Stimulated activated naive B cell treated with anti-CD40 and anti-IgM and Interleukin-4, amounts not matched to agents 10 μg/mL and 1 μg/mL and 100 μg/mL, for 72 hours (primary cell): ENCODE data around the gene BCAS1.
"Not testable (repeated sequence)": the region's sequence is repeated elsewhere in the genome, so short reads cannot be mapped to it uniquely, and the experiment has no call there.

Source experiments
- ATAC-seq, 2 donors: fragments of 150-1000 bp; cut with Tn5 transposase; replicated peaks; 2 replicates each; pipeline ENCODE4 v1.10.0; 2021; ENCODE audit warnings: moderate library complexity in 1 of 2
- DNase-seq: peaks from one replicate; pipeline ENCODE4 v3.0.0; 2021
- H3K27ac Mint-ChIP-seq: one replicate; pipeline ENCODE4 v1.8.0; 2022; ENCODE audit warnings: mild to moderate bottlenecking, mixed read lengths
- H3K27me3 Mint-ChIP-seq, 2 donors: one replicate each; pipeline ENCODE4 v1.8.0; 2022; ENCODE audit warnings: mixed read lengths in 2 of 2
- H3K36me3 Mint-ChIP-seq, 2 donors: one replicate each; pipeline ENCODE4 v1.8.0; 2022; ENCODE audit warnings: mixed read lengths in 2 of 2, mild to moderate bottlenecking in 1 of 2
- H3K4me1 Mint-ChIP-seq, 2 donors: one replicate each; pipeline ENCODE4 v1.8.0; 2022; ENCODE audit warnings: mixed read lengths in 2 of 2, mild to moderate bottlenecking in 1 of 2
- H3K4me3 Mint-ChIP-seq, 2 donors: one replicate each; pipeline ENCODE4 v1.8.0; 2022; ENCODE audit warnings: mild to moderate bottlenecking in 2 of 2, mixed read lengths in 2 of 2, moderate library complexity in 1 of 2
- H3K9me3 Mint-ChIP-seq, 2 donors: one replicate each; pipeline ENCODE4 v1.8.0; 2022; ENCODE audit warnings: mixed read lengths in 2 of 2, mild to moderate bottlenecking in 1 of 2

The BCAS1 gene

DNA sequence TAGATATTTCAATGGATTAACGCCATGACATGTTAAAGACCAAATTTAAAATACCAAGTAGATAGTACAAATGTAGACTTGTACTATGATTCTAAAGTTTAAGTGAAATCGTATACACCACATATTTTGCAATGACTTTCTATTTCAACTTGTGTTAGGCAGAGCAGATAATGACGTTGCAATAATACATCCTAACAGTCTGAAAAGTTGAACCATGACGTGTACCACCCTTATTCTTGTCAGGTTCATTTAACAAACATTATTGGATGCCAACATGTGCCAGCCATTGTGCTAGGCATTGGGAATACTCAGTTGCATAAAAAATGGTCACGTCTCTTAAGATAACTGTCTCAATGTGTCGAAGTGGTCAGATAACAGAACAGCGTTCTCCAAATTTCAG, 50.0 kb downstream of the BCAS1 start:
- Mint-ChIP-seq H3K27ac (no peak overlapping the region), H3K4me1 (peaks cover 14 to 21% of the 10 kb centered on the region in 2 donors), H3K27me3 (peaks cover 8 to 19% of the 10 kb centered on the region in 2 donors), H3K4me3 (no peak overlapping the region), H3K9me3 (no peaks in the 10 kb centered on the region), H3K36me3 (no peaks in the 10 kb centered on the region)
- no peak for DNase-seq
- no peak for ATAC-seq

- Mint-ChIP-seq H3K36me3 (no peaks in the 10 kb centered on the region), H3K27ac (no peak overlapping the region), H3K4me3 (no peak overlapping the region), H3K9me3 (no peaks in the 10 kb centered on the region), H3K27me3 (peaks cover 8 to 19% of the 10 kb centered on the region in 2 donors), H3K4me1 (peaks cover 14 to 21% of the 10 kb centered on the region in 2 donors)
- ATAC-seq: no peak
- no peak for DNase-seq
These were observed 50.8 kb downstream of the BCAS1 start for GRCh38 chr20:54019585-54019984.

- Mint-ChIP-seq H3K27me3 (peaks cover 4 to 14% of the 10 kb centered on the region in 2 donors), H3K27ac (no peak overlapping the region), H3K4me3 (no peak overlapping the region), H3K9me3 (no peaks in the 10 kb centered on the region), H3K36me3 (no peaks in the 10 kb centered on the region), H3K4me1 (peaks cover 14 to 21% of the 10 kb centered on the region in 2 donors)
- DNase-seq (no peak), ATAC-seq (no peak)
These were observed 51.3 kb downstream of the BCAS1 start for GRCh38 chr20:54019127-54019526.

DNA sequence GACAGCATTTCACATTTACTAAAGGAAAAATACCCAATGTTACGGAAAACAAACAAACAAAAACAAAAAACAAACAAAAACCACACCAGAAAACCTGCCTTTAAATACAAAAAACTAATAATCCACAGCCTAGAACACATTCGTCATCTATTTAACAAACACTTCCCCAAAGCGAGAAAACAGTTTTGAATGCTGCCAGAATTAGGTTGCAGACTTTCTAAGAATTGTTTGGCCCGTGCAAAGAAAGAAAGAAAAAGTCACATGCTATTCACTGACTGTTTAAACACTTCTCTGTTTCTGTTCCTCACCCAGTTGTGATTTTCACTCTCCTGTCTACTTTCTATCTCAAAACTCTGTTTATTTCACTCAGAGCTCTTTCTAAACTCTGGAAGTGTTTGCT, 52.5 kb downstream of the BCAS1 start:
- DNase-seq (peak; percentile 18), ATAC-seq (peak; percentile 96 to 97)
- Mint-ChIP-seq H3K4me3 (peak overlapping the region; percentile 59 to 70), H3K27me3 (peaks cover 0 to 6% of the 10 kb centered on the region in 2 donors), H3K9me3 (no peaks in the 10 kb centered on the region), H3K4me1 (peaks cover 14 to 21% of the 10 kb centered on the region in 2 donors), H3K36me3 (no peaks in the 10 kb centered on the region), H3K27ac (peak overlapping the region; percentile 80)

DNA sequence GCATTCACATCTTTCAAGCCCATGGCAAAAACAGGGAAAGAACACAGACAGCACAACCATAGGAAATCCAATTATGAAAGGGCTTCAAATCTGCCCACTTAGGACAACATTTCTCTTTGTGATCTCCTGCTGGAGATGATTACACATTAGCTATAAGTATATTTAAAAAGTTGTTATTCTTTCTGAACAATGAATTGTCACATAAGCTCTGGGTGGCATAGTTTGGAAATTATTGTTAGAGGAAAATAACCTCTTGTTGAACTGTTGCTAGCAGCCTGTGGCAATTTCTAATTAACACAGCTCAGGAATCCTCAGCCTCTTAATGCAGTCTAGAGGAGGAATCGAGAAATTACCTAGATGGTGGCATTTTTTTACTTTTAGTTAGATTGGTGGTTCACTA, 54.9 kb downstream of the BCAS1 start:
- ATAC-seq (no peak), DNase-seq (no peak)
- Mint-ChIP-seq H3K27me3 (peaks cover 4 to 5% of the 10 kb centered on the region in 2 donors), H3K4me3 (no peak overlapping the region), H3K36me3 (no peaks in the 10 kb centered on the region), H3K27ac (no peak overlapping the region), H3K9me3 (no peaks in the 10 kb centered on the region), H3K4me1 (peaks cover 14 to 21% of the 10 kb centered on the region in 2 donors)

DNA sequence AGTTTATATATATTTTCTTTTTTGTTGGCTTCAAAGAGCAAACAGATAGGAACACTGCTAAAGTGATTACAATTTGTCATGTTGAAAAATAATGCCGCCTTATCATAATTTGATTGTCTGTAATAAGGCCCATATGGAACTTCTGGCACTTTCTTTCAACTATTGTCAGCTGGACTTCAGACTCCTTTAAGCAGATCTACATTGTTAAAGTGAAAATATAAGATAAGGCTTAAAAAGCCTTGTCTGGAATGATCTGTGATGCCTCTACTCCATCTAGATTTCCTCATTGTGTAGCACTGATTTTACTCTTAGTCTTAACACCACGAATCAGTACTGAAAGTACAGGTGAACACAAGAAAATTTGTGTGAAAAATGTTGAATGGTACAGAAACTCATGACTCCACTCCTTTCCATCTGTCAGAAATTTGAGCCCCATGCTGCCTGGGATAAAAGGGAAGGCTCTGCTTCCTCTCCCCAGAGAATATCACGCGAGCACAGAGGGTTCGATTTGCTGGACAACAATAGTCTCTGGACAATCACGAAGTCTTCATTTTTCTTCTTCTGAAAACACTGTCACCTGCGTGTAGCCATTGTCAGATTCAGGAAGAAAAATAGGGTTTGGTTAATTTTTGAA, 56.0 kb downstream of the BCAS1 start:
- DNase-seq: no peak
- Mint-ChIP-seq H3K27ac (no peak overlapping the region), H3K27me3 (peaks cover 10 to 13% of the 10 kb centered on the region in 2 donors), H3K4me1 (peaks cover 14 to 21% of the 10 kb centered on the region in 2 donors), H3K36me3 (no peaks in the 10 kb centered on the region), H3K9me3 (no peaks in the 10 kb centered on the region), H3K4me3 (no peak overlapping the region)
- no peak for ATAC-seq

GRCh38 chr20:54013471-54013870, 56.9 kb downstream of the BCAS1 start:
- no peak for DNase-seq
- ATAC-seq: no peak
- H3K4me1 Mint-ChIP-seq: peaks cover 12 to 19% of the 10 kb centered on the region in 2 donors
- no peak overlapping the region for H3K4me3 Mint-ChIP-seq
- no peaks in the 10 kb centered on the region for H3K9me3 Mint-ChIP-seq
- H3K36me3 Mint-ChIP-seq: no peaks in the 10 kb centered on the region
- no peak overlapping the region for H3K27ac Mint-ChIP-seq
- H3K27me3 Mint-ChIP-seq: peaks cover 13 to 16% of the 10 kb centered on the region in 2 donors

DNA sequence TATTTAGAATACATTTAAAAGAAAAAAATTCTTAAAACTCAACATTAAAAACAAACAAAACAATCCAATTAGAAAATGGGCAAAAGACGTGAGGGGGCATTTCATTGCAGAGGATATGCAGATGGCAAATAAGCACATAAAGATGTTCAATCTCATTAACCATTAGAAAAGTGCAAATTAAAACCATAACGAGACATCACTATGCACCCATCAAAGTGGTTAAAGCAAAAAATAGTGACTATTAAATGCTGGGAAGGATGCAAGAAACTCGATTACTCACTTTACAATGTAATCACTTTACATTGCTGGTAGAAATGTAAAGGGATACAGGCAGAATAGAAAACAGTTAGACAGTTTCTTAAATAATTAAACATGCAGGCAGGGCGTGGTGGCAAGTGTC, 59.0 kb downstream of the BCAS1 start:
- H3K27ac Mint-ChIP-seq: no peak overlapping the region
- peaks cover 26 to 36% of the 10 kb centered on the region in 2 donors for H3K27me3 Mint-ChIP-seq
- H3K4me1 Mint-ChIP-seq: no peaks in the 10 kb centered on the region
- H3K4me3 Mint-ChIP-seq: no peak overlapping the region
- no peak for ATAC-seq
- no peak for DNase-seq
- H3K36me3 Mint-ChIP-seq: no peaks in the 10 kb centered on the region
- no peaks in the 10 kb centered on the region for H3K9me3 Mint-ChIP-seq

DNA sequence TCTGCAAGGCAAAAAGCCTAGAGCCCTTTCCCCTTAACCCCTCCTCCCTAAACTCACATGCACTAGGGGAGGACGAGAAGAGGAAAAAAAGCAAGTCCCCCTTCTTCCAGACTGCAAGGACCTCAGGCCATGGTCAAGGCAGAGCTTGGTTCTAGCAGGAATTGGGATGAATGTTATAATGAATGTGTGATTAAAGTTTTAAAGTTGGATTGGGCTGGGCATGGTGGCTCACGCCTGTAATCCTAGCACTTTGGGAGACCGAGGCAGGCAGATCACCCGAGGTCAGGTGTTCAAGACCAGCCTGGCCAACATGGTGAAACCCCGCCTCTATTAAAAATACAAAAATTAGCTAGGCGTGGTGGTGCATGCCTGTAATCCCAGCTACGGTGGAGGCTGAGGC, 64.2 kb downstream of the BCAS1 start:
- not testable (repeated sequence) for H3K27ac Mint-ChIP-seq, H3K4me3 Mint-ChIP-seq, DNase-seq, ATAC-seq
- Mint-ChIP-seq H3K36me3 (peaks cover 3 to 11% of the 10 kb centered on the region in 2 donors), H3K9me3 (peaks cover 9 to 11% of the 10 kb centered on the region in 2 donors), H3K27me3 (peaks cover 44 to 68% of the 10 kb centered on the region in 2 donors), H3K4me1 (peaks cover 9 to 13% of the 10 kb centered on the region in 2 donors)

GRCh38 chr20:54005524-54005923, 64.9 kb downstream of the BCAS1 start:
- Mint-ChIP-seq H3K27me3 (peaks cover 44 to 69% of the 10 kb centered on the region in 2 donors), H3K4me1 (peaks cover 9 to 13% of the 10 kb centered on the region in 2 donors), H3K27ac (no peak overlapping the region), H3K36me3 (peaks cover 3 to 12% of the 10 kb centered on the region in 2 donors), H3K4me3 (no peak overlapping the region), H3K9me3 (peaks cover 13 to 18% of the 10 kb centered on the region in 2 donors)
- no peak for DNase-seq
- ATAC-seq: no peak

DNA sequence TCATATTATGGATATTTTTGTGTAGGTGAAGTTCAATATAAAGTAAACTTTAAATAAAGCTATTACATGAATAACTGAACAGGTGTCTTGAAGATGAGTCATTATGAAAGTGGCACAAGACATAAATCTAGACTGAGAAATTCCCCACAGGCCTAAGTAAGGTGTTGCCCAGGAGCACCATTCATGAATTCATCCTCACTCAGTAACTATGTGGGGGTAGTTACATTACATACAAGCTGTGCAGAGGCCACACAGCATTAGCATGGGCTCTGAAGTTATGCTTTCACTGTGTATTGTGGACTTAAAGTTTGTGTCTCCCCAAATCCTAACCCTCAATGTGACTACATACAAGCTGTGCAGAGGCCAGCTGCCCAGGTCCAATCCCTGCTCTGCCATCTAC, 65.9 kb downstream of the BCAS1 start:
- Mint-ChIP-seq H3K27ac (no peak overlapping the region), H3K9me3 (peaks cover 18 to 24% of the 10 kb centered on the region in 2 donors), H3K36me3 (peaks cover 3 to 15% of the 10 kb centered on the region in 2 donors), H3K4me3 (no peak overlapping the region), H3K27me3 (peaks cover 37 to 66% of the 10 kb centered on the region in 2 donors), H3K4me1 (peaks cover 9 to 13% of the 10 kb centered on the region in 2 donors)
- ATAC-seq: peak; percentile 95 to 99
- DNase-seq: peak; percentile 11

- no peak for DNase-seq
- peaks cover 3 to 15% of the 10 kb centered on the region in 2 donors for H3K36me3 Mint-ChIP-seq
- ATAC-seq: no peak
- H3K27ac Mint-ChIP-seq: no peak overlapping the region
- no peak overlapping the region for H3K4me3 Mint-ChIP-seq
- peaks cover 38 to 59% of the 10 kb centered on the region in 2 donors for H3K27me3 Mint-ChIP-seq
- H3K4me1 Mint-ChIP-seq: peaks cover 9 to 13% of the 10 kb centered on the region in 2 donors
- peaks cover 19 to 27% of the 10 kb centered on the region in 2 donors for H3K9me3 Mint-ChIP-seq
These were observed 67.7 kb downstream of the BCAS1 start for GRCh38 chr20:54002741-54003140.

GRCh38 chr20:54002056-54002575, 68.3 kb downstream of the BCAS1 start:
- Mint-ChIP-seq H3K27me3 (peaks cover 32 to 57% of the 10 kb centered on the region in 2 donors), H3K4me1 (peaks cover 9 to 13% of the 10 kb centered on the region in 2 donors), H3K4me3 (no peak overlapping the region), H3K27ac (no peak overlapping the region), H3K9me3 (peaks cover 19 to 27% of the 10 kb centered on the region in 2 donors), H3K36me3 (peaks cover 3 to 15% of the 10 kb centered on the region in 2 donors)
- DNase-seq (no peak), ATAC-seq (no peak)

- Mint-ChIP-seq H3K27ac (no peak overlapping the region), H3K27me3 (peaks cover 32 to 51% of the 10 kb centered on the region in 2 donors), H3K4me1 (peaks cover 9 to 13% of the 10 kb centered on the region in 2 donors), H3K9me3 (peaks cover 19 to 27% of the 10 kb centered on the region in 2 donors), H3K36me3 (peaks cover 3 to 15% of the 10 kb centered on the region in 2 donors), H3K4me3 (no peak overlapping the region)
- DNase-seq (no peak), ATAC-seq (no peak)
These were observed 69.5 kb downstream of the BCAS1 start for GRCh38 chr20:54000914-54001313.

DNA sequence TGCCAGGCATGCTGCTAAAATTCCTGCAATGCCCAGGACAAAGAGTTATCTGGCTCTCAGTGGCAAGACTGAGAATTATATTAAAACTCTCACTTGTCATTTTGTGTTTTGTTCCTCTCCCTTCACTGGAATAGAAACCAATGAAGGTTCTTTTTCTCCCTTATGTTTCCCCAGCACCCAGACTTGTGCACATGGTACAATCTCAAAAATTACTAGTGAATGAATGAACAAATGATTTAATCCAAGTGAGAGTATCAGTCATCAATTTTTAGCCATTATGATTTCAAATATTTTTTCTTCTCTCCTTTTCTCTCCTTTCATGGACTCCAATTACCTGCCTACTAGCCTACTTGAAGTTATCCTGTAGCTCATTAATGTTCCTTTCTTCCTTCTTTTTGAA, 70.1 kb downstream of the BCAS1 start:
- H3K4me3 Mint-ChIP-seq: no peak overlapping the region
- H3K27me3 Mint-ChIP-seq: peaks cover 25 to 44% of the 10 kb centered on the region in 2 donors
- DNase-seq (no peak), ATAC-seq (no peak)
- H3K4me1 Mint-ChIP-seq: peaks cover 6 to 13% of the 10 kb centered on the region in 2 donors
- H3K27ac Mint-ChIP-seq: no peak overlapping the region
- H3K36me3 Mint-ChIP-seq: peaks cover 3 to 15% of the 10 kb centered on the region in 2 donors
- peaks cover 19 to 27% of the 10 kb centered on the region in 2 donors for H3K9me3 Mint-ChIP-seq
